SK-N-SH treated with all-trans-retinoic acid at 6 μM for 48 hours (cell line): ENCODE data around the gene TP53TG3C.
"Not testable (repeated sequence)": the region's sequence is repeated elsewhere in the genome, so short reads cannot be mapped to it uniquely, and the experiment has no call there.

Experiments
- ATAC-seq: fragments of 200-7000 bp; cut with Tn5 transposase; 3 replicates; pipeline ENCODE4 v1.9.1; 2020; ENCODE audit warnings: mild to moderate bottlenecking, moderate library complexity

Gene TP53TG3C

GRCh38 chr16:33193926-33194325 lies at the start of gene TP53TG3C:
Gene TP53TG3C, plus strand, starts transcription at chr16:33194226. Its CDS starts 68 bp downstream, at chr16:33194294.
- not testable (repeated sequence) for ATAC-seq
